Fibroblast of peridontal ligament (primary cell): ENCODE data around the gene CENPM.

Experiments
- DNase-seq: peaks from one replicate; pipeline ENCODE4 v3.0.0-alpha.2; 2010; ENCODE audit errors: extremely low read depth

Gene CENPM

DNA sequence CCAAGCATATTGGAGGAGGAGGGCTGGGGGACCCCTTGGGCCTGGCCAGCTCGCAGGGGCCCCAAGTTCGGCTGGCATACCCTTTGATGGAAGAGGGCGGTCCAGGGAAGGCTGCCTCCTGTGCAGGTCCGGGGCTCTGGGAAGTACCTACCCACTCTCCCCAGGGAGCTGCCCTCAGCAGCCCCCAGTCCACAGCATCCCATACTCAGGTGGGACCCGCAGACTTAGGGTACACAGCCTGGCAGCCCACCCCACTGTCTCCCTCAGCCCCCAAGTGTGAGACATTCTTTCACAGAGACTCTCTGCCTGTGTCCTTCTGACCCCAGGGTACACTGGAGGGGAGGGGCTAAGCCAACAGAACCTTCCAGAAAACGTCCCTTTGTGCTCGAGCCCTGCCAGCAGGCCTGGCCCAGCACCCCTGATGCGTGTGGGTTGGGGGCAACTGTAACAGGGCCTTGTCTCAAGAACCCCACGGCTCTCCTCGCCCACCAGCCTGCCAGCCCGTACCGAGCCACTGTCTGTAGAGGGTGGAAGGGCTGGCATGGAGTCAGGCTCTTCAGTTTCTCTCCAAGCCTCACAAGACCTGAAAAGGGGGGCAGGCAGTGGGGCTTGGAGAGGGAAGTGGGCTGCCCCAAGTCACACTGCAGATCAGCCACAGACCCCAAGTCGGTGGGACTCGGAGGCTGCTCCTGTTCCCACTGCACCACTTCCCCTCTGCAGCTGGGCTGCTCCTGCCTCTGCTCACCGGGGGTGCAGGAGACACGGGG is 13.4 kb downstream of the CENPM start:
- no peak for DNase-seq

DNA sequence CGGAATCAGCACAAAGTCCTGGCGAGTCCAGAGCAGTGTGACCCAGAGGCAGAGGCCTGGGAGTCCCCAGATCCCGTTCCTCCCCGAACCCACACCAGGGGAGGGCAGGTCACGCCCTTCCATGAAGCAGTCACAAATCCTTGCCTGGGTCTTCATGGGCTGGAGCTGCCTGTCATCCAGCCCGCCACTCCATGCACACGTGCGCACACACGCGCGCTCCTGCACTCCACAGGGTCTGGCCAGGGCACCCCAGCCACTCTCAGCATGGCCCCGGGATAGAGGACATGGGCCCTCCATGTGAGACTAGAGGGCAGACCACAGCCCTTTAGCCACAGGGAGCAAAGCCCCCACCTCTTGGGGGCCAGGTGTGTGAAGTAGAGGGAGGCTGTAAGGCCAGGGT is 14.6 kb downstream of the CENPM start:
- no peak for DNase-seq

DNA sequence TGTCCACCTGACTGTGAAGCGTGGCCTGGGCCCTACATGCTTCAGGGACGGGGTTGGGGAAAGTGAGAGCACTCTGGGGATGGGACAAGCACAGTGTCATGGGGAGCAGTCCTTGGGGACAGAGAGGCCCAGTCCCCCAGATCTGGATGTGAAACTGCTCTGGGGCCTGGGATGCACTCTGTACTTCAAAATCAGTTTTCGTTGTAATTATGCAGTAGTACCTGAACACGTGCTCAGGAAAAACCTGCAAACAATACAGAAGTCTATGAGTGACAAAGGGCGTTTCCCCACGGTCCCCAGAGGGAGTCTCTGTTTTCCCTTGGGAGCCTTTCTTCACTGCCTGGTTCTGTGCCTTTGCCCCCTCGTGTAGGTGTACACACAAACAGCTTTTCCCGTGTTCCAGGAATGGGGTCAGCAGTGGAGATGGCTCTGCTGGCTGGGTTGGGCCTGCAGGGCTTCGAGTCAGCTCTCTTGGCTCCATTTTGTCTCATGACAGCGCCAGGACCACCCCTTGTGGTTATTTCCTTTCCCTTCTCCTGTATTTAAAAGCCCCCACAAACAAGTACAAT is 15.2 kb downstream of the CENPM start:
- no peak for DNase-seq

DNA sequence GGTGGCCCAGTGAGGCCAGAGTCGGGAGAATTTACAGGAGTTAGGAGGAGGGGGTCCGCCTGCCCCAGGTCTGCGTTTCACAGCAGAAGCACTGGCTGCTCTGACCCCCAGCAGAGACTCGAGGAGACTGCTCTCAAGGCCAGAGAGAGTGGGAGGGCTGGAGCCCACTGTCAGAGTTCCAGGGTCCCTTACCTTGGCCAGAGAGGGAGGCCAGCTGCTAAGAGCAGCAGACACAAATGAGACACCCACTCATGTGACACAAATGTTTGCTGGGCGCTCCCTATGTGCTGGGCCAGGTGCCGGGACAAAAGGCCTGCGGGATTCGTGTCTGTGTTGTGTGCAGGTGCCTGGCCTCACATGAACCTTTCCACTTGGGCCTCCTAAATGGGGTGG is 17.5 kb downstream of the CENPM start:
- no peak for DNase-seq

DNA sequence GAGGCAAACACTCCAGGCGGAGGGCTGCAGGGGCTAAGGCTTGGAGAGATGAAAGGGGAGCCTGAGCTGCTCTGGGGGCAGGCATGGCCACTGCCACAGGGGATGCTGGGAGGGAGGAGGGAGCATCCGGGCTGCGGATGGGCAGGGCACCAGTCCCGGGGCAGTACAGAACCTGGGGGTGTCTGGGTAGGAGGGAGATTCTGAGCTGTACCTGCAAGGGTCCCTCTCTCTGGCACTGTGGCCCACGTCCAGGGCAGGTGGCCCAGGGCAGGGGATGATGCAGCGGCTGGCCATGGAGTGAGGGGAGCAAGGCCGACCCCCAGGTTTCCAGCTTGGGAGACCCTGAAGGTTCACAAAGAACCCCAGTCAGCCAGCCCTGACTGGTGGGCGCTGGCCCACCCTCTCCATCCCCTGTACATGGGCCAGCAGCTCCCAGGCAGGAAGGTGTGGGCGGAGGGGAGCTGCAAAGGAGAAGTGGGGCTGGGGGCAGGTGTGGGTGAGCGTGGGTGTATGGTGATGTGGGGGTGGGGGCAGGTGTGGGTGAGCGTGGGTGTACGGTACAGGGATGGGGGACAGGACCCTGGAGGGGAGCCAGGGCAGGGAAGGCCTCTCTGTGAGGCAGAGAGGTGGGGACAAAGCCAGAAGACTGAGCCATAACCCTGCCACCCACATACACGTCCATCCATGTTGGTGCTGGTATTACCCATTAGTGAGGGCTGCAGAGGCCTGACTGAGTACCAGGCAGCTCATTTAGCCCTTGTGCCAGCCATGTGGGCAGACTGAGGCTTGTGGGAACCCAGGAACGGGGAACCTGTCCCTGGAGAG is 18.1 kb downstream of the CENPM start:
- no peak for DNase-seq

DNA sequence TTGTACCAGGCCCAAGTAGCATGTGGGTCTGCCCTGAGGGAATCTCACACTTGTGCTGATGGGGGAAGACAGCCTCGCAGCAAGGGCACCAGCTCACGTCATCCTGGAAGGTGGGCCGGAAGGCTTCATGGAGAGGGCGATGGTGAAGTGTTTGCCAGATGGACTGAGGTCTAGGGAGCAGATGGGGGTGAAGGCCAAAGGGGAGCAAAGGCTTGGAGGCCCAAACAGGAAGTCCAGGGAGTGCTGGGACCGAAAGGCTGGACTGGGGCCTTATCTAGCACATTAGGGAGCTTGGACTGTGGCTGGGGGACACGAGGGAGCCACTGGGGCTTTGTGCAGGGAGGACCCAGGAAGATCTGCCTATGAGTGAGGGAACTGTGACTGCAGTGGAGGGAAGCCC is 19.1 kb downstream of the CENPM start:
- DNase-seq: no peak

DNA sequence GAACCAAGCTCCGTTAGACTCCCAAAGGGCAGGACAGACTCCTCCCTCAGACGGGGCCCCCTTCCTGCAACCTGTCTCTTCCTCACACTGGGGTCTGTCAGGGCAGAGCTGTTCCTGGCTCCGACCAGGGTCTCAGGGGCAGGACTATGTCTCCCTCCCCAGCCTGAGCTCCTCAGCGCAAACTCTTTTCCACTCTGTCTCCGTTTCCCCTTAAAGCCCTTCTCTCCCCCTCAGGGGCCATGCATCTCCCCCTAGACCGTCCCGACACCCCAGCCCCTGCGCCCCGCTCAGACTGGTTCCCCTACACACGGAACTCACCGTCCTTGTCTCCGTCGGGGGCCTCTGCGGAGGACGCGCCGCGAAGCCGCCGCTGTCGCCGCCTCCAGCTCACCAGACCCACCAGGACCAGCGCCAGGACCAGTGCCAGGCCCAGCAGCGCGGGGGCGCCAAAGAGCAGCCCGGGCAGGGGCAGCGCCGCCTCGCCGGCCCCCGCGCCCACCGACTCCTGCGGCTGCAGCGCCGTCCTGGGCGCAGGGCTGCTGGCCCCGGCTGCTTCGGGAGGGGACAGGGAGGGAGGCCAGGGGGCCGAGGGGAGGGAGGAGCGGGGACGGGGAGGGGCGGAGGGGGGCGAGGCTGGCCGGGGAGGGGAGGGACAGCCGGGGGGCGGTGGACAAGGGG is 21.0 kb downstream of the CENPM start:
- DNase-seq: peak; percentile 8

DNA sequence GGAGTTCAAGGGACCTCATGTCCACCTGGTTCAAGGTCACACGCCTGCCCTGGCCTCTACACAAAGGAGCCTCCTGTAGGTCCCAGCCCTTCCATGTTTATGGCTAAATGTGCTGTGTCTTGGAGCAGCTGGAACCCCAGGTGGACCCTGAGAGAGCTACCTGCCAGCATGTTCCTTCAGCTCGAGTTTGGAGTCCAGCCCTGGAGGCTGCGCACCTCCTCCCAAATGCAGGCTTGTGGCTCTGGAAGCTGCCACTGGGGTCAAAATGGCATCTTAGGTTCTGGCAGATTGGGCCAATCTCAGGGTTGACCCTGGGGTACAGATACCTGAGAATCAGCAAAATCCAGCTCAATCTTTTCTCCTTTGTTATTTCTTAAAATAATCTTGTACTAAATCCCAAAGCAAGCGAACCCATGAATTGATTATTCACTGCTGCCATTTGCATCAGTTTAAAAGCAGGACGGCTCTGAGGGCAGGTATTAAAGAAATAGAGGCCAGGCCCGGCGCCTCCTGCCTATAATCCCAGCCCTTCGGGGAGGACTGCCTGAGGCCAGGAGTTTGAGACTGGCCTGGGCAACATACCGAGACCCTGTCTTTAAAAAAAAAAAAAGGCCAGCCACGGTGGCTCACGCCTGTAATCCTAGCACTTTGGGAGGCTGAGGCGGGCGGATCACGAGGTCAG is 23.2 kb downstream of the CENPM start:
- no peak for DNase-seq

DNA sequence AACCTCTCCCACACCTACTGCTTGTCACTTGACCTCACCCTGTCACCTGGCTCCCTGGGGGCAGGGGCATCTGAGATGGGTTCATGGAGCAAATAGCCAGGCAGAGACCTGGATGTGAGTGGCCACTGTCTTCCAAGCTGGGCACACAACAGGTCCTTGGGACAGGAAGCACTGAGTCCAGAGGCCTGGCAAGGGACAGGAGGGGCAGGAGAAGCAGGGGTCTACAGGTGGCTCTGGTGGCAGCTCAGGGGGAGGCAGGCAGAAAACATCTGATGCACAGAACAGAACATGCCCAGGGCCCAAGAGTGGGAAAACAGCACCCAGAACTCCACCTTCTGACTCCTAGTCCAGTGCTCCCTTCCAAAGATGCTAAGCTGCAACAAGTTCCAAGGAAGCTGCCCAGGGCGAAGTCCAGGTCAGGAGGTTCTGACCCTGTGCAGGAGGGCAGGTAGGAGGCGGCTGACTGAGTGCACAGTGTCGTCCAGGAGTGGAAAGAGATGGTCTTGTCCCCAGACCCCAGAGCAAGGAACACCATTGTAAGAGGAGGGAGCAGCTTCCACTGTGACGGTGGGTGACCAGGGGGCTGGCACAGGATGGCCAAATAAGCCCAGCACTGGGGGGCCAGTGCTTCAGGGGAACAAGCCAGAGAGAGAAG is 23.9 kb downstream of the CENPM start:
- DNase-seq: no peak

DNA sequence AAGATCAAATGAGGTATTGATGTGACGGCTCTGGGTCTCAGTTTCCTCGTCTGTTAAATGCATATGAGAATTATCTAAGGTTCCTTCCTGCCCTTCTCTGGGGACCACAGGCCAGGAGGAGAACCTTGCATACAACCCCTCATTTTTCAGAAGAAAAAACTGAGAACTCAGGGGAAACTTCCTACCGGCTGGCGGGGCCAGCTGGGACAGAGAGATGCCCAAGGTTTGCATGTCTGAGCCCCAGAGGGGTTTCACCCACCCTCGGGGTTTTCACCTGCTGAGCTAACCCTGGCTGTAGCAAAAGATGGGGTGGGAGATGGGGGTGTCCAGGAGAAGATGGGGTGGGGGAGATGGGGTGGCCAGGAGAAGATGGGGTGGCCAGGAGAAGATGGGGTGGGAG is 24.6 kb downstream of the CENPM start:
- DNase-seq: no peak

DNA sequence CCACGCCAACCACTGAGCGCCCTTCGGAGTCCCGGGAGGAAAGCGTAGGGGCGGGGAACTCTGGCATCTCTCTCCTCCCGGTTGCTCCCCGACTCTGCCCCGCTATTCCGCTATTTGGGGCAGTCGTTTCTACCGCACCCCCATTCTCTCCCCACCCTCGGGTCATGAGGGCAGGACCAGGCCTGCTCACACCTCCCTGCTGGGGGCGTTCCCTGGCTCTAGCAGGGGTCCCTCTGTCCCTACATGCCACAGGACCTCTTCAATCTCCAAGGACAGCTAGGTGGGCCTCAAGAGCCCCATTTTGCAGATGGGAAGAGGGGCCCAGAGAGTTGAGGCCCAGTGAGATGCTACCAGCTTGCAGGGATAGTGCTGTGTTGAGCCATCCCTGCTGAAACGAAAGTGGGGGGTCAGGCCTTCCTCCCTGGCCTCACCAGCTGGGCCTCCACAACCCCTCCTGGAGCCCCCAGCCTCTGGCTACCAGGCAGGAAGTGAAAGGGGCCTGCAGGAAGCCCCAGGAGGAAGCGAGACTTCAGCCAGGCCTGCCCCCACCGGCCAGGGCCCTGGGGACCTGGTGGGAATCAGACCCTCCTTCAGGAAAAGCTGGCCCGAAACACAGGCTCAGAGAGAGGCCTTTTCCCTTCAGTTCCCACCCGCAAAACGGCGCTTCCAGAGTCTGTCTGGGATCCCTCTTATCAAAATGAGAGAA is 26.5 kb downstream of the CENPM start:
- DNase-seq: no peak

DNA sequence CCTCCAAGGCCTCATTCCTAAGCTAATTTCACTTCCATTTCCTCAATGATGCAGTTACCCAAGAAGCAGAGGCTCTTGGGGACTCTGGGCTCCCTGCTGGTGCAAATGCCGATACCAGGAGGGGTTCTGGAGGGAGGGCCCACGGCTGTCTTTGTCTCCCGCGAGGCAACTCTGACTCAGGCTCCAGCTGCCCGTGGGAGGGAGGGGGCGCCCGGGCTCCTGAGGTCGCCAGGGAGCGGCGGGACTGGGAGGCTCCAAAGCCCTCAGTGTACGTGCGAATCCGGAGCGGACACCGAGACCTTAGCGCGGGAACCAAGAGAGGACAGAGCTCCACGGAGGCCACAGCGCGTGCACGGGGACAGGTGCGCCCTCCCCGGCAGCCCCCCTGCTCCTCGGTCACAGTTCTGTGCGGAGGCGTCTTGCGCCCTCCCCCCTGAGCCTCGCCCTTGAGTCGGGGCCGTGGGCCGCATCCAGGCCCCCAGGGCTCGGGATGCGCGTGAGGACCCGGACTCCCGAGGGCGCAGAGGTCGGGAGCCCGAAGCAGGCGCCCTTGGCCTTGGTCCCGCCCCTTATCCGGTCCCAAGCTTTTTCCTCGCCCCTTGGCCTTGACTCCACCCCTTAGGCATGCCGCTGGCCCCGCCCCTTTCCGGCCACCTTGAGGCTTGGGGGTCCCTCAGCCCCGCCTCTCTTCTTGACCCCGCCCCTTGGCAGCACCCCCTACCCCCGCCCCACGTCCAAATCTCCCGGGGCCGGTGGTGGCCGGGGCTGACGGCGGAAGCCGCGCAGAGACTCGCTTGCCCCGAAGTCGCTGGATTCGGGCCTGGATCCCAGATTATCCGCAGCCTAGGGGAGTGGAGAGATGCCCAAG is 27.4 kb downstream of the CENPM start:
- peak; percentile 21 for DNase-seq

DNA sequence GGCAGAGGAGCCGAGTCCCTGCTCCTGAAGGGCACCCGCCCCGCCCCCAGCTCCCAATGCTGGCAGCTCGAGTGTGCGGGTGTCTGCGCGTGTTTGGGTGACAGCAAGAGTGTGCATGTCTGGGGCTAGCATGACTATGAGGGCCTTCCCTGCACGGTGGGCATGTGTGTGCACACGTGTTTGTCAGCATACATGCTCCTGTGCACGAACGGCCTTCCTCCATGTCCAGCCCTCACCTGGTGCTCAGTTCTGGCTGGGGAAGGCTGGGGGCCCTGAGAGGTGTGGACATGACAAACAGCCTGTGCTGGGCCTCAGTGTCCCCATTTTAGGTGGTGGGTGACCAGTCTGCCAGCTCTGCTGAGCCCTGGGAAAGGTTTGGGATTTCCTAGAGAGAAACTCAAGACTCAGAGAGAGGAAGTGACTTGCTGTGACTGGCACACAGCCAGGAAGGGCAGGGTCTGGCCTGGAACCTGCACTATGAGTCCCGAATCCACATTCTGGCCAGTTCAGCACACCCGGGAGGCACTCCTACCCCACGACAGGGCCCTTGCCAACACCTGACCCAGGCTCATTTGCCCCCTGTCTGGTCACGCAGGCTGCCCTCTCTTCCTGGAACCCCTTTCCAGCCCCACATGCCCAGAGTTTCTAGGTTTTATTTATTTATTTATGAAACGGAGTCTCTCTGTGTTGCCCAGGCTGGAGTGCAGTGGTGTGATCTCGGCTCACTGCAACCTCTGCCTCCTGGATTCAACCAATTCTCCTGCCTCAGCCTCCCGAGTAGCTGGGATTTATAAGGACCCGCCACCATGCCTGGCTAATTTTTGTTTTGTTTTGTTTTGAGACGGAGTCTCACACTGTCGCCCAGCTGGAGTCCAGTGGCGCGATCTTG is 28.8 kb downstream of the CENPM start:
- peak; percentile 16 for DNase-seq

DNA sequence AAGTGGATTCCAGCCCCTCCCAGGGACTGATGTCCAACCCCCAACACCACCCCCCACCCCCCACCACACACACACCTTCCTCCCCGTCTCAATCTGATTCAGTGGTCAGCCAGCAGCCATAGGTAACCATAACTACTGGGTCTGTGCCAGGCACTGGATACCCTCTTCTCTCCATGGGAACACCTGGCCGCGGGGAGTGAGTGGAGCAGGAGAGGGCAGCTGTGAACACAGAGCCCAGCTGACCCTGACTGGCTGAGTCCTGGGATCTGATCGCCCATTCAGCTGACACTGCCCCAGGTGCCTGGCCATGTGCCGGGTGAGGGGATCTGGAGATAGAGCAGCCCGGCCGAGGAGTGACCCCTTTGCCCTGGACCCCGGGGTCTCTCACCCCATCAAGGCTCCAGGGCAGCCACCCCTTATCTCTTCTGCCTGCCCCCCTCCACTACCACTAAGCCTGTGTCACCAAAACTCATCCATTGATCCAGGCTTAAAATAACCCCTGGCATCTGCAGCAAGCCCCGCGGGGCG is 29.5 kb downstream of the CENPM start:
- DNase-seq: no peak

DNA sequence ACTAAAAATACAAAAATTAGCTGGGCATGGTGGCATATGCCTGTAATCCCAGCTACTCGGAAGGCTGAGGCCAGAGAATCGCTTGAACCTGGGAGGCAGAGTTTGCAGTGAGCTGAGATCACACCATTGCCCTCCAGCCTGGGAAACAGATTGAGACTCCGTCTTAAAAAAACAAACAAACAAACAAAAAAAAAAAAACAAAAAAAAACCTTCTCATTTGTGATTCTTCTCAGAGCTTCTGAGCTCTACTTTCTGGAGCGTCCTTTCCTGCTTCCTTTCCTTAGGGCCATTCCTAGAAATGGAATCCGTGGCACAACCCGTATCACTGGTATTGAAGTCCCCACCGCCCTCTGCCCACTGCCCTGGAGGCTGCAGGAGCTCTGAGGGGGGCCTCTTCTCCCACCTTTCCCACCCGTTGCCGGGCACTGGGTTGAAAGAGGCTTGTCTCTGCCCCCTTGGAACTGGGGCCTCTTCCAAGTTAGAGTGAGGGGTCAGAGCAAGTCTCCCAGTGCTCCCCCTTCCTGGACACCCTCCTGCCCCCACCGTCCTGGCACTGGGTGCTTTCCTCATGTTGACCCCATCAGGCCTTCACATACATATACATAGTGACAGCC is 30.1 kb downstream of the CENPM start:
- no peak for DNase-seq

DNA sequence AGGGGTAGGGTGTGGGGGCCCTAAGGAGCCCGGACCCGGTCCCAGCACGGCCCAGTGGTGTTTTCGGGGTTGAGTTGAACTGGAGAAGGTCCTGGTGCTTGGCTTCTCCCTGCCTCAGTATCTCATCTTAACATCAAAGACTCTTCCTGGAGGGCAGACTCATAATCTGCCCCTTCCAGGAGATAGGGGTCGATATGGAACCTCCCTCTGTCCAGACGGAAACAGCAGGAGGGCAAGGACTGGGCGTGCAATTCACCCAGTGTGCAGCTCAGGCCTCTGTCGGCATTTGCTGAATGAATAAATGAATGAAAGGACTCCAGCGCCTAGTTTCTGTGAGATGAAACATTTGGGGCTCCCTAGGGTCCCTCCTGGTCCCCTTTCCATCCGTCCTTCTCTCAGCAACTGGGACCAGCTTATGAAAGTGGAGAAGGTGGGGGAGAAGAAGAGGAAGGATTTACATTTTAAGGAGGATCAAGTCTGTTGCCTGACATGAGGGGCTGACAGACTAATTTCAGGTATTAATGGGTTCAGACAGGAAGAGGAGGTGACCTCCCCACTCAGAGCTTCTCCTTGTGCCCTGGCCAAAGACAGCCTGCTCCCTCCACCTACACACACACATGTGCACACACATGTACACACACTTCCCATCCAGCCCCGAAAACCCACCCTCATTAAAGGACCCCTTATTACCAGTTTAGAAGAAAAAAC is 31.0 kb downstream of the CENPM start:
- DNase-seq: no peak
